A673 (cell line): ENCODE results near the gene SEMA4D.

ENCODE experiments used
- CTCF ChIP-seq: fragments of 300-800, 200-600 bp; sonication (generic); conservative IDR thresholded peaks from 2 replicates; pipeline ENCODE4 v1.5.1; 2017; ENCODE audit warnings: low read depth, mild to moderate bottlenecking, antibody characterized with exemption, low read length, moderate library complexity, mixed read lengths
- EZH2 ChIP-seq: fragments of 200-600 bp; sonication (generic); IDR thresholded peaks from 2 replicates; pipeline ENCODE4 v1.6.1; 2017; ENCODE audit warnings: borderline replicate concordance, low read depth, mild to moderate bottlenecking, mixed read lengths, antibody characterized with exemption, low read length; ENCODE audit not compliant: poor library complexity, severe bottlenecking

GRCh38 chr9:89522261-89522958 is 24.5 kb upstream of the SEMA4D start:
- TF ChIP-seq CTCF (no peak), EZH2 (no peak)
